BLaER1 treated with 17β-estradiol and CSF1 and Interleukin-3, amounts not matched to agents 10 nM and 100 nM (cell line): Measurements from ENCODE around the gene STAP2.
A peak's percentile ranks its signal among the peaks of the same experiment; 100 is the strongest.

Source experiments
- H3K27ac ChIP-seq, 11 experiments: shearing (Covaris generic); formaldehyde crosslinking; 2 replicates each; pipeline ENCODE4 v1.8.1; 2022
- H3K27me3 ChIP-seq, 11 experiments: shearing (Covaris generic); formaldehyde crosslinking; 2 replicates each; pipeline ENCODE4 v1.8.1; 2022
- H3K36me3 ChIP-seq, 11 experiments: shearing (Covaris generic); formaldehyde crosslinking; 2 replicates each; pipeline ENCODE4 v1.8.1; 2022
- H3K4me1 ChIP-seq, 10 experiments: shearing (Covaris generic); formaldehyde crosslinking; 2 replicates each; pipeline ENCODE4 v1.8.1; 2022
- H3K4me2 ChIP-seq, 11 experiments: shearing (Covaris generic); formaldehyde crosslinking; 2 replicates each; pipeline ENCODE4 v1.8.1; 2022
- H3K4me3 ChIP-seq, 10 experiments: shearing (Covaris generic); formaldehyde crosslinking; 2 replicates each; pipeline ENCODE4 v1.8.1; 2022
- H3K9ac ChIP-seq, 11 experiments: shearing (Covaris generic); formaldehyde crosslinking; 2 replicates each; pipeline ENCODE4 v1.8.1; 2022
- H3K9me3 ChIP-seq, 11 experiments: shearing (Covaris generic); formaldehyde crosslinking; replicated peaks in 1 of 11; 2 replicates each; pipeline ENCODE4 v1.8.1; 2022
- H4K20me1 ChIP-seq, 11 experiments: shearing (Covaris generic); formaldehyde crosslinking; 2 replicates each; pipeline ENCODE4 v1.8.1; 2022
- Cebpa-rat ChIP-seq, 11 experiments: shearing (Covaris generic); IDR thresholded peaks; 2 replicates each; pipeline ENCODE4 v1.8.1; 2022

Gene STAP2

GRCh38 chr19:4376991-4377781 is 38.6 kb upstream of the STAP2 start:
- Histone ChIP-seq H3K27ac (peak overlapping the region in 4 of 11 experiments; percentile 33 to 69 (median 60); a peak in 4 of 22 replicates), H3K4me2 (peak overlapping the region; percentile 96 to 100 (median 99)), H3K4me3 (peak overlapping the region in 7 of 10 experiments; percentile 26 to 53 (median 46); a peak in 8 of 20 replicates), H3K4me1 (peaks cover 98 to 100% (median 100%) of the 10 kb centered on the region in 10 experiments), H3K9me3 (no peaks in the 10 kb centered on the region), H4K20me1 (peaks cover 97 to 100% (median 100%) of the 10 kb centered on the region in 11 experiments), H3K36me3 (peaks cover 0 to 26% (median 7%) of the 10 kb centered on the region in 11 experiments; a peak in 12 of 22 replicates), H3K9ac (peak overlapping the region; percentile 10 to 70 (median 51); a peak in 17 of 22 replicates), H3K27me3 (no peaks in the 10 kb centered on the region)
- no peak for TF ChIP-seq Cebpa-rat (IDR thresholded peaks at IDR 0.05)

GRCh38 chr19:4376671-4376990 is 38.0 kb upstream of the STAP2 start:
- peak overlapping the region in 5 of 11 experiments; percentile 1 to 69 (median 58); a peak in 7 of 22 replicates for H3K27ac ChIP-seq

GRCh38 chr19:4376028-4376670 is 37.5 kb upstream of the STAP2 start:
- Histone ChIP-seq H3K4me1 (peaks cover 99 to 100% (median 100%) of the 10 kb centered on the region in 10 experiments), H3K9ac (peak overlapping the region; percentile 12 to 77 (median 57); a peak in 19 of 22 replicates)

More at GRCh38 chr19:4376671-4376990, 38.0 kb upstream of the STAP2 start:
- H3K4me2 ChIP-seq = peak overlapping the region; percentile 96 to 100 (median 99)
- peak overlapping the region; percentile 10 to 70 (median 51); a peak in 18 of 22 replicates for H3K9ac ChIP-seq
- H3K9me3 ChIP-seq = no peaks in the 10 kb centered on the region
- no peaks in the 10 kb centered on the region for H3K27me3 ChIP-seq
- peaks cover 0 to 31% (median 12%) of the 10 kb centered on the region in 11 experiments; a peak in 14 of 22 replicates for H3K36me3 ChIP-seq
- TF ChIP-seq Cebpa-rat (IDR thresholded peaks at IDR 0.05) = no peak
- H4K20me1 ChIP-seq = peaks cover 97 to 100% (median 100%) of the 10 kb centered on the region in 11 experiments
- peak overlapping the region in 8 of 10 experiments; percentile 26 to 53 (median 45); a peak in 12 of 20 replicates for H3K4me3 ChIP-seq
- H3K4me1 ChIP-seq = peaks cover 99 to 100% (median 100%) of the 10 kb centered on the region in 10 experiments

DNA sequence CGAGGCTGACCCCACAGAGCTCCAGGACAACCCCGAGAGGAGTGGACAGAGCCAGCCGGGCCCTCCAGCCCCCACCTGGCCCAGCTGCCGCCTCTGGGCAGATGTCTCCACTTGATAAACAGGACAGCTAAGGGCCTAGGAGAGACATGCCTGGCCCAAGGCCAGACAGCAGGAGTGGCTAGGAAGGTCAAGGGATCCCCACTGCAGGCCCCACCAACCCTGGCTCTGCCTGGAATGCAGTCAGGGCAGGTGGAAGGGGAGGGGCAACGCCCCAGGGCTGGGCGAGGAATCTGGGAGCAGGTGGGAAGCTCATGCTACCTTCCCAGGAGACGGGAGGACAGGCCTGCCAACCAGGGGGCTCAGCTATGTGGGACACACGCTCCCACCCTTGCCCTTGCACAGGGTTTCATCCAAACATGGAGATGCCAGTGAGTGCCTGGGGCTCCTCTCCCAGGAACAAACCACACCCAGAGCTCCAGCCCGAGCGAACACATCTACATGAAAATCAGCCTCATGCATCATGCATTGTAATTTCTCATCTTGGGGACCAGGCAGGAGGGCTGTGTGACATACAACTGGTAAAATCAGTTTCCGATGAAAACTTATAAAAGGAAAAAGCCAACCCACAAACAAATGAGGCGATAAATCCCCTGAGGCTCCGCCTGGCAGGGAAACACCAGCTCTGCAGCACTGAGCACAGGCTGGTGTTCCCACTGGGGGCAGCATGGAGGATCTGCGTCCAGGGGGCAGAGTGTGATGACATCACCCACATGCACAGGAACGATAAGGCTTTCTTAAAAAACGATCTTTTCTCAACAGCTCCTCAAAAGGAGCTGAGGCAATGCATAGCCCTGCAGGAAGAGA is 36.8 kb upstream of the STAP2 start:
- H3K27me3 ChIP-seq = no peaks in the 10 kb centered on the region
- H3K27ac ChIP-seq = peak overlapping the region; percentile 53 to 81 (median 73)
- H3K4me1 ChIP-seq = peaks cover 99 to 100% (median 100%) of the 10 kb centered on the region in 10 experiments
- peak in 2 of 11 experiments; percentile 19 to 83; a peak in 2 of 22 replicates for TF ChIP-seq Cebpa-rat (IDR thresholded peaks at IDR 0.05)
- peak overlapping the region; percentile 96 to 100 (median 99) for H3K4me2 ChIP-seq
- peak overlapping the region; percentile 40 to 82 (median 69) for H3K9ac ChIP-seq
- H3K9me3 ChIP-seq = no peaks in the 10 kb centered on the region
- peaks cover 98 to 100% (median 100%) of the 10 kb centered on the region in 11 experiments for H4K20me1 ChIP-seq
- peaks cover 0 to 40% (median 16%) of the 10 kb centered on the region in 11 experiments; a peak in 14 of 22 replicates for H3K36me3 ChIP-seq
- peak overlapping the region in 9 of 10 experiments; percentile 4 to 56 (median 46); a peak in 17 of 20 replicates for H3K4me3 ChIP-seq

More at GRCh38 chr19:4376028-4376670, 37.5 kb upstream of the STAP2 start:
- Histone ChIP-seq H3K9me3 (no peaks in the 10 kb centered on the region), H4K20me1 (peaks cover 98 to 100% (median 100%) of the 10 kb centered on the region in 11 experiments), H3K36me3 (peaks cover 0 to 36% (median 16%) of the 10 kb centered on the region in 11 experiments; a peak in 14 of 22 replicates), H3K4me2 (peak overlapping the region; percentile 96 to 100 (median 99)), H3K27me3 (no peaks in the 10 kb centered on the region), H3K4me3 (peak overlapping the region in 9 of 10 experiments; percentile 25 to 53 (median 44); a peak in 16 of 20 replicates), H3K27ac (peak overlapping the region in 8 of 11 experiments; percentile 1 to 79 (median 46); a peak in 9 of 22 replicates)
- TF ChIP-seq Cebpa-rat (IDR thresholded peaks at IDR 0.05) = no peak; a peak in 1 of 22 replicates

GRCh38 chr19:4374498-4375163 is 36.0 kb upstream of the STAP2 start:
- Histone ChIP-seq H3K4me2 (peak overlapping the region; percentile 96 to 100 (median 99)), H3K4me3 (peak overlapping the region; percentile 4 to 56 (median 44); a peak in 16 of 20 replicates), H3K9me3 (no peaks in the 10 kb centered on the region), H3K4me1 (peaks cover 99 to 100% (median 100%) of the 10 kb centered on the region in 10 experiments), H3K27me3 (no peaks in the 10 kb centered on the region), H4K20me1 (peaks cover 98 to 100% (median 100%) of the 10 kb centered on the region in 11 experiments), H3K36me3 (peaks cover 0 to 40% (median 16%) of the 10 kb centered on the region in 11 experiments; a peak in 14 of 22 replicates), H3K27ac (peak overlapping the region; percentile 53 to 81 (median 73)), H3K9ac (peak overlapping the region; percentile 40 to 82 (median 69))
- TF ChIP-seq Cebpa-rat (IDR thresholded peaks at IDR 0.05) = no peak

- Histone ChIP-seq H3K4me2 (peak overlapping the region; percentile 96 to 100 (median 99)), H3K36me3 (peaks cover 0 to 40% (median 16%) of the 10 kb centered on the region in 11 experiments; a peak in 14 of 22 replicates), H3K4me1 (peaks cover 99 to 100% (median 100%) of the 10 kb centered on the region in 10 experiments), H3K4me3 (peak overlapping the region in 8 of 10 experiments; percentile 8 to 56 (median 39); a peak in 10 of 20 replicates), H4K20me1 (peaks cover 95 to 100% (median 100%) of the 10 kb centered on the region in 11 experiments), H3K9ac (peak overlapping the region; percentile 40 to 82 (median 69)), H3K27ac (peak overlapping the region; percentile 53 to 81 (median 73)), H3K27me3 (no peaks in the 10 kb centered on the region), H3K9me3 (no peaks in the 10 kb centered on the region)
- TF ChIP-seq Cebpa-rat (IDR thresholded peaks at IDR 0.05) = no peak
Observed at GRCh38 chr19:4373601-4374497, 35.2 kb upstream of the STAP2 start.
